CD14-positive monocyte (primary cell): ENCODE results near the gene STX18. TPM values are rescaled to one million over a fixed set of nuclear protein-coding genes. Genes with fewer than 3 reads are reported as not detected.

Experiments used
- DNase-seq, 3 donors: peaks; one replicate each; pipeline ENCODE4 v3.0.0-alpha.2; 2011 to 2022
- H2AFZ ChIP-seq: 2 replicates; pipeline ENCODE4 v1.6.0; 2012; ENCODE audit warnings: mild to moderate bottlenecking, low read depth, low read length, inconsistent platforms; ENCODE audit not compliant: insufficient read depth, poor library complexity, severe bottlenecking
- H3K27ac ChIP-seq, 2 donors: 1 replicate in 1 of 2; 2 replicates in 1 of 2; pipeline ENCODE4 v1.5.1; 2012 to 2013; ENCODE audit warnings: low read length in 2 of 2, control low read depth in 1 of 2, inconsistent platforms in 1 of 2, low read depth in 1 of 2, mild to moderate bottlenecking in 1 of 2
- H3K27me3 ChIP-seq, 2 donors: one replicate each; pipeline versions ENCODE4 v1.6.0 to v1.6.1; 2011 to 2013; ENCODE audit warnings: low read length in 2 of 2; ENCODE audit not compliant: control insufficient read depth in 2 of 2, insufficient read depth in 2 of 2
- H3K36me3 ChIP-seq, 2 donors: replicated peaks in 1 of 2; 1 replicate in 1 of 2; 2 replicates in 1 of 2; pipeline versions ENCODE4 v1.5.1 to v1.6.1; 2012 to 2013; ENCODE audit warnings: low read length in 2 of 2, control low read depth in 1 of 2, inconsistent platforms in 1 of 2, mild to moderate bottlenecking in 1 of 2; ENCODE audit not compliant: insufficient read depth in 2 of 2, control insufficient read depth in 1 of 2
- H3K4me1 ChIP-seq, 2 donors: 1 replicate in 1 of 2; 2 replicates in 1 of 2; pipeline versions ENCODE4 v1.5.1 to v1.6.1; 2012 to 2013; ENCODE audit warnings: low read length in 2 of 2, control low read depth in 1 of 2, inconsistent platforms in 1 of 2, mild to moderate bottlenecking in 1 of 2, moderate library complexity in 1 of 2; ENCODE audit not compliant: insufficient read depth in 2 of 2, control insufficient read depth in 1 of 2
- H3K4me2 ChIP-seq: replicated peaks from 2 replicates; pipeline ENCODE3; 2012; ENCODE audit warnings: low read length, moderate library complexity, mild to moderate bottlenecking; ENCODE audit not compliant: poor library complexity, severe bottlenecking; ENCODE audit errors: extremely low read depth
- H3K4me3 ChIP-seq, 3 experiments: fragments of 200-600 bp in 1 of 3; sonication (generic) in 1 of 3; replicated peaks in 1 of 3; 1 replicate in 2 of 3; 2 replicates in 1 of 3; pipeline ENCODE4 v1.5.1; 2011 to 2013; ENCODE audit warnings: low read length in 3 of 3, mild to moderate bottlenecking in 3 of 3, control low read depth in 2 of 3, low read depth in 2 of 3, inconsistent platforms in 1 of 3, moderate library complexity in 1 of 3
- H3K79me2 ChIP-seq: 2 replicates; pipeline ENCODE4 v1.6.0; 2012; ENCODE audit warnings: mild to moderate bottlenecking, control low read depth, inconsistent platforms, low read length, moderate library complexity; ENCODE audit not compliant: insufficient read depth
- H3K9ac ChIP-seq: 2 replicates; pipeline ENCODE4 v1.6.0; 2017; ENCODE audit warnings: low read length, mild to moderate bottlenecking; ENCODE audit not compliant: insufficient read depth, poor library complexity, severe bottlenecking
- H3K9me3 ChIP-seq, 2 donors: replicated peaks in 1 of 2; 1 replicate in 1 of 2; 2 replicates in 1 of 2; pipeline versions ENCODE4 v1.5.1 to v1.6.1; 2012 to 2013; ENCODE audit warnings: low read length in 2 of 2, control low read depth in 1 of 2; ENCODE audit not compliant: control insufficient read depth in 1 of 2, insufficient read depth in 1 of 2
- H4K20me1 ChIP-seq: 2 replicates; pipeline ENCODE4 v1.6.0; 2012; ENCODE audit warnings: mild to moderate bottlenecking, low read length, control low read depth, moderate library complexity; ENCODE audit not compliant: insufficient read depth
- H3K27ac Mint-ChIP-seq, 7 donors: one replicate each; pipeline ENCODE4 v1.8.0; 2020; ENCODE audit warnings: mild to moderate bottlenecking in 7 of 7, mixed read lengths in 7 of 7, moderate library complexity in 6 of 7, inconsistent platforms in 2 of 7
- H3K27me3 Mint-ChIP-seq, 3 donors: one replicate each; pipeline ENCODE4 v1.8.0; 2021 to 2022; ENCODE audit warnings: low read depth in 3 of 3, mild to moderate bottlenecking in 3 of 3, mixed read lengths in 3 of 3, moderate library complexity in 3 of 3, inconsistent platforms in 1 of 3
- H3K36me3 Mint-ChIP-seq, 2 donors: one replicate each; pipeline ENCODE4 v1.8.0; 2020; ENCODE audit warnings: mixed read lengths in 2 of 2, inconsistent platforms in 1 of 2, mild to moderate bottlenecking in 1 of 2
- H3K4me1 Mint-ChIP-seq: one replicate; pipeline ENCODE4 v1.8.0; 2020; ENCODE audit warnings: mild to moderate bottlenecking, mixed read lengths
- H3K4me3 Mint-ChIP-seq, 2 donors: one replicate each; pipeline ENCODE4 v1.8.0; 2020; ENCODE audit warnings: mild to moderate bottlenecking in 2 of 2, mixed read lengths in 2 of 2, moderate library complexity in 1 of 2
- H3K9me3 Mint-ChIP-seq, 7 donors: one replicate each; pipeline ENCODE4 v1.8.0; 2020 to 2022; ENCODE audit warnings: mixed read lengths in 7 of 7, mild to moderate bottlenecking in 6 of 7, moderate library complexity in 6 of 7, inconsistent platforms in 2 of 7
- CTCF ChIP-seq: fragments of 200-600 bp; IDR thresholded peaks from one replicate; pipeline ENCODE4 v1.8.0; 2022; ENCODE audit warnings: antibody characterized with exemption, mild to moderate bottlenecking
- WGBS: methylation state at CpG from one replicate; pipeline ENCODE4 v1.1.5; 2013; ENCODE audit warnings: missing lambda C conversion rate; ENCODE audit not compliant: insufficient coverage; 5-methylcytosine and 5-hydroxymethylcytosine counted together
- intact Hi-C, 2 donors: fragments of 100-400 bp; cut with micrococcal nuclease; formaldehyde crosslinking; loops; one replicate each; pipeline versions ENCODE4 v1.15.0 to v1.15.1; 2023
- polyA plus RNA-seq, 3 donors: library from polyadenylated mRNA; depleted of rRNA in 1 of 3; unstranded in 2 of 3; stranded (reverse) in 1 of 3; fragments of 300-500 nt in 2 of 3; fragments of >200 nt in 1 of 3; fragmentation: Illumina TruSeq in 2 of 3; gene quantifications; 1 replicate in 2 of 3; 2 replicates in 1 of 3; pipeline ENCODE4 v1.2.3, GENCODE V29; 2012 to 2021

Gene STX18
- polyA plus RNA-seq, 3 donors: 19.0 to 24.1 (median 19.6) TPM

- H3K36me3 ChIP-seq: peaks cover 8 to 42% of the 10 kb centered on the region in 2 donors
- H3K4me3 ChIP-seq: no peak overlapping the region
- peak overlapping the region in 1 of 7 donors; percentile 22 for H3K27ac Mint-ChIP-seq
- peaks cover 0 to 1% (median 0%) of the 10 kb centered on the region in 3 donors for H3K27me3 Mint-ChIP-seq
- H3K9ac ChIP-seq: no peak overlapping the region
- H4K20me1 ChIP-seq: peaks cover 70% of the 10 kb centered on the region
- H3K36me3 Mint-ChIP-seq: peaks cover 32 to 39% of the 10 kb centered on the region in 2 donors
- no peak overlapping the region for H3K27ac ChIP-seq
- TF ChIP-seq CTCF: no peak
- H2AFZ ChIP-seq: no peak overlapping the region
- peaks cover 6% of the 10 kb centered on the region for H3K4me1 Mint-ChIP-seq
- H3K27me3 ChIP-seq: no peaks in the 10 kb centered on the region
- intact Hi-C loops: no loop called here
- H3K4me1 ChIP-seq: no peaks in the 10 kb centered on the region
- no peak overlapping the region for H3K4me3 Mint-ChIP-seq
- no peaks in the 10 kb centered on the region for H3K9me3 Mint-ChIP-seq
- H3K9me3 ChIP-seq: no peaks in the 10 kb centered on the region
- DNase-seq: no peak
- H3K79me2 ChIP-seq: peaks cover 83% of the 10 kb centered on the region
- H3K4me2 ChIP-seq: no peak overlapping the region
- 100% methylated on average over 1 of the region's 5 CpGs for WGBS
Observed at GRCh38 chr4:4529392-4529791, 12.5 kb downstream of the STX18 start.

- H3K27ac Mint-ChIP-seq: no peak overlapping the region
- no peak overlapping the region for H3K4me2 ChIP-seq
- no peak overlapping the region for H3K4me3 Mint-ChIP-seq
- no peak for DNase-seq
- H3K27me3 Mint-ChIP-seq: peaks cover 0 to under 1% (median 0%) of the 10 kb centered on the region in 3 donors
- peaks cover 35 to 38% of the 10 kb centered on the region in 2 donors for H3K36me3 Mint-ChIP-seq
- H4K20me1 ChIP-seq: peaks cover 67% of the 10 kb centered on the region
- H3K4me1 ChIP-seq: no peaks in the 10 kb centered on the region
- H3K9me3 ChIP-seq: no peaks in the 10 kb centered on the region
- peaks cover 79% of the 10 kb centered on the region for H3K79me2 ChIP-seq
- H3K9ac ChIP-seq: no peak overlapping the region
- H3K4me3 ChIP-seq: no peak overlapping the region
- no peaks in the 10 kb centered on the region for H3K9me3 Mint-ChIP-seq
- TF ChIP-seq CTCF: no peak
- H3K27me3 ChIP-seq: no peaks in the 10 kb centered on the region
- intact Hi-C loops: no loop called here
- WGBS: 100% methylated on average over 2 of the region's 6 CpGs
- peaks cover 8 to 51% of the 10 kb centered on the region in 2 donors for H3K36me3 ChIP-seq
- H3K4me1 Mint-ChIP-seq: peaks cover 2% of the 10 kb centered on the region
- no peak overlapping the region for H2AFZ ChIP-seq
- H3K27ac ChIP-seq: no peak overlapping the region
Observed at GRCh38 chr4:4526401-4526800, 15.4 kb downstream of the STX18 start.
